ENCODE results near the gene MEGF11.

Gene MEGF11

GRCh38 chr15:65956899-65957298, 296.7 kb downstream of the MEGF11 start:
- DNase-seq, result no peak

- DNase-seq, result no peak
Measured at GRCh38 chr15:65956307-65956706, 297.2 kb downstream of the MEGF11 start.

GRCh38 chr15:65954289-65954741, 299.2 kb downstream of the MEGF11 start:
- DNase-seq, result peak; percentile 37

- DNase-seq, result no peak
Measured at GRCh38 chr15:65953622-65954021, 299.9 kb downstream of the MEGF11 start.

GRCh38 chr15:65952391-65953053, 301.0 kb downstream of the MEGF11 start:
- peak; percentile 38 for DNase-seq

- no peak for DNase-seq
Measured at GRCh38 chr15:65951007-65951406, 302.5 kb downstream of the MEGF11 start.

GRCh38 chr15:65949491-65949890, 304.1 kb downstream of the MEGF11 start:
- no peak for DNase-seq

GRCh38 chr15:65949011-65949410, 304.5 kb downstream of the MEGF11 start:
- no peak for DNase-seq

GRCh38 chr15:65948383-65948782, 305.2 kb downstream of the MEGF11 start:
- no peak for DNase-seq

- no peak for DNase-seq
Measured at GRCh38 chr15:65947041-65947440, 306.5 kb downstream of the MEGF11 start.

GRCh38 chr15:65945616-65946015, 307.9 kb downstream of the MEGF11 start:
- DNase-seq, result no peak

- no peak for DNase-seq
Measured at GRCh38 chr15:65944404-65944803, 309.1 kb downstream of the MEGF11 start.

- no peak for DNase-seq
Measured at GRCh38 chr15:65942436-65942835, 311.1 kb downstream of the MEGF11 start.

GRCh38 chr15:65940618-65940909, 313.0 kb downstream of the MEGF11 start:
- DNase-seq, result peak; percentile 13

GRCh38 chr15:65939901-65940617, 313.5 kb downstream of the MEGF11 start:
- DNase-seq, result peak; percentile 86

GRCh38 chr15:65938604-65939003, 314.9 kb downstream of the MEGF11 start:
- no peak for DNase-seq

- DNase-seq, result peak; percentile 33
Measured at GRCh38 chr15:65937476-65937875, 316.1 kb downstream of the MEGF11 start.

GRCh38 chr15:65937054-65937453, 316.5 kb downstream of the MEGF11 start:
- no peak for DNase-seq

GRCh38 chr15:65936282-65936681, 317.3 kb downstream of the MEGF11 start:
- DNase-seq, result no peak

GRCh38 chr15:65935391-65935790, 318.2 kb downstream of the MEGF11 start:
- no peak for DNase-seq

GRCh38 chr15:65931221-65931620, 322.3 kb downstream of the MEGF11 start:
- no peak for DNase-seq

GRCh38 chr15:65930134-65930533, 323.4 kb downstream of the MEGF11 start:
- no peak for DNase-seq

- DNase-seq, result no peak
Measured at GRCh38 chr15:65929573-65929972, 324.0 kb downstream of the MEGF11 start.

GRCh38 chr15:65927545-65927944, 326.0 kb downstream of the MEGF11 start:
- DNase-seq, result no peak

GRCh38 chr15:65926899-65927298, 326.7 kb downstream of the MEGF11 start:
- no peak for DNase-seq
